Activated CD4-positive, alpha-beta T cell treated with anti-CD3 and anti-CD28 coated beads, Interleukin-2, amount 50 U/mL, for 16 hours (primary cell): Measurements from ENCODE around the gene GNRH2.
"Not testable (repeated sequence)": the region's sequence is repeated elsewhere in the genome, so short reads cannot be mapped to it uniquely, and the experiment has no call there.

ENCODE experiments used
- DNase-seq: peaks from one replicate; pipeline ENCODE4 v3.0.0-alpha.2; 2020

Gene GNRH2

DNA sequence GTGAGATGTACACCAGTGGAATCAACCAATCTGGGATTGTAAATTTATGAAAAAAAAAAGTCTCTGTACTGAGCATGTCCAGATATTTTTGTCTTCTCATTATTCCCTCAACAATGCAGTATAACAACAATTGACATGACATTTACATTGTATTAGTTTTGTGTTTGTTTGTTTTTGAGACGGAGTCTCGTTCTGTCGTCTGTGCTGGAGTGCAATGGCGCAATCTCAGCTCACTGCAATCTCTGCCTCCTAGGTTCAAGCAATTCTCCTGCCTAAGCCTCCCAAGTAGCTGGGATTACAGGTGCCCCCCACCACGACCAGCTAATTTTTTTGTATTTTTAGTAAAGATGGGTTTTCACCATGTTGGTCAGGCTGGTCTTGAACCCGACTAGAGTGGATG lies 31.9 kb downstream of the GNRH2 start:
- DNase-seq = not testable (repeated sequence)

DNA sequence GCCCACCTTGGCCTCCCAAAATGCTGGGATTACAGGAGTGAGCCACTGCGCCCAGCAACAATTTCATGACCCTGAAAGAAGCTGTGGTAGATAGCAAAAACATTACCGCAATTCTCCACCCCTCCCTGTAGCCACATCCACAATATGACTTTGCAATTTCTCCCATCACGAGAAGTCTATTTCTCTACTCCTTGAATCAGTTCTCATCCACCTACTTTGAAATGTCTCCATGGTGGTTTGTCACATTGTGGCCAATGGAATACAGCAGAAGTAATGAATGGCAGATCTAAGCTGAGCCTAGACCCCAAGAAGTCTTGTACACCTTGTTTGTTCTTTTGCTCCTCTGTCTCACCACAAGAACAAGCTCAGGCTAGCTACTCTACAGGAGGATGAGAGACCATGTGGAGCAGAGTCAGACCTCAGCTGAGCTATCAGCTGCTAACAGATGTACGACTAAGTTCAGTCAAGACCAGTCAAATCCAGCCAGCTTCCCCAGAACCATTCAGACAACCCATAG lies 34.3 kb downstream of the GNRH2 start:
- DNase-seq = peak; percentile 25

DNA sequence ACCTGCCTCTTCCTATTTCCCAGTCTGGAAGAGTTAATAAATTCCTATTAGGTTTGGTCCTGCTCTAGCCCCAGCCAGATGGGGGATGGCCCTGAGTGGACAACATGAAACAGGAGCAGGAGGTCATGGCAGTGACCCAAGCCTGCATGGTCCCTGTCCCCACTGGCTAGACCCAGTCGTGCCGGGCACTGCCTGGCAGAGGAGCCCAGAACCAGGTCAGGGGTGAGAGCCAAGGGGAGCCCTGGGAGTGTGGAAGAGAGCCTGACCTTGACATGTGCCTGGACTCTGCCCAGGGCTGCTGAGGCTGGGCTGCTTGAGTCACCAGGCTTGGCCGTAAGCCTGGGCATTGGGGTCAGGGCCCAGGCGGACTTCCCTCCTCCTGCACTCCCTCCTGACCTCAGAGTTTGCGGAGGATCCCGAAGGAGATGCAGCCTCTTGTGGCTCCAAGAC lies 37.5 kb downstream of the GNRH2 start:
- no peak for DNase-seq

DNA sequence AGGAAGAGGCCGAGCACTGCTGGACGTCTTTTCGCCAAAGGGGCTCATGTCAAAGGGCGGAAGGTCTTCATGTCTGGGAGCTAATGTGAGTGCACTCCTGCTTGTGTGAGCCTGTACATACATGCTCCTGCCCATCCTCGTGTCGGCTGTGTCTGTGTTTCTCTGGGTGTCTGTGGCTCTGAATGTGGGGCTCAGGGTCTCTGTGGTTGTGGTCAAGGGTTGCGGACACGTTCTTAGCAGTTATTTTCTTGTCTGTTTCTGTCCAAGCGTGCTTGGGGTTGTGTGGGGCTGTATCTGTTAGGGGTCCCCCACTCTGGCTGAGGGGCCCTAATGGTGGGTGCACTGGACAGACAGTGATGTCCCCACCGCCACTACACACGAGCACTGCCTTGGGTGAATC lies 38.2 kb downstream of the GNRH2 start:
- DNase-seq = no peak

DNA sequence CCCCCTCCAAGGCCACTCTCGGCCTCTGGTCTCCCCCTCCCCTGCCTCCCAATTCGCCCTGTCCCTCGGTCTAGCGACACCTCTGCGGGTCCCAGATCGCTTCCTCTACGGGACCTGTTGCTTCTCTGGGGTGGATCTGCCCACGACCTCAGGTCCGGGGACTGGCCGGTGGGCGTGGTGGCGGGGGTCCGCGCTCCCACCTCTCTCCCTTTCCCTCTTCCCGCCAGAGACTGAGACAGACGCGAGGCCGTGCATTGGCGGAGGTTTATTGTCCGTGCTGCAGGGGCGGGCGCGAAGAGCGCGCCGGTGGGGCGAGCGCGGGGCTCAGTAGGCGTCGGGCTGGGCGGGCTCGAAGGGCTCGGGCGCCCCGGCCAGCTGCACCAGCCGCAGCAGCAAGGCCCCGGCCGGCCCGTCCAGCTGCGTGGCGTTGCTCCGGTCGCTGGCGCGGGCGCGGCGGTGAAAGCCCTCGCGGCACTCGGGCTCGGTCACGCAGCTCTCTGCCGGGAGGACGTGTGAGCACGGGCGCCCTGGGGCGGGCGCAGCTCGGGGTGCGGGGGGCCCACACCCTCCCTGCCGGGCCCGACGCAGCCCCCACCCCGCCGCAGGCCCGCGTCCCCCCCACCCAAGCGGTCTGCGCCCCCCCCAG lies 39.0 kb downstream of the GNRH2 start:
- no peak for DNase-seq

DNA sequence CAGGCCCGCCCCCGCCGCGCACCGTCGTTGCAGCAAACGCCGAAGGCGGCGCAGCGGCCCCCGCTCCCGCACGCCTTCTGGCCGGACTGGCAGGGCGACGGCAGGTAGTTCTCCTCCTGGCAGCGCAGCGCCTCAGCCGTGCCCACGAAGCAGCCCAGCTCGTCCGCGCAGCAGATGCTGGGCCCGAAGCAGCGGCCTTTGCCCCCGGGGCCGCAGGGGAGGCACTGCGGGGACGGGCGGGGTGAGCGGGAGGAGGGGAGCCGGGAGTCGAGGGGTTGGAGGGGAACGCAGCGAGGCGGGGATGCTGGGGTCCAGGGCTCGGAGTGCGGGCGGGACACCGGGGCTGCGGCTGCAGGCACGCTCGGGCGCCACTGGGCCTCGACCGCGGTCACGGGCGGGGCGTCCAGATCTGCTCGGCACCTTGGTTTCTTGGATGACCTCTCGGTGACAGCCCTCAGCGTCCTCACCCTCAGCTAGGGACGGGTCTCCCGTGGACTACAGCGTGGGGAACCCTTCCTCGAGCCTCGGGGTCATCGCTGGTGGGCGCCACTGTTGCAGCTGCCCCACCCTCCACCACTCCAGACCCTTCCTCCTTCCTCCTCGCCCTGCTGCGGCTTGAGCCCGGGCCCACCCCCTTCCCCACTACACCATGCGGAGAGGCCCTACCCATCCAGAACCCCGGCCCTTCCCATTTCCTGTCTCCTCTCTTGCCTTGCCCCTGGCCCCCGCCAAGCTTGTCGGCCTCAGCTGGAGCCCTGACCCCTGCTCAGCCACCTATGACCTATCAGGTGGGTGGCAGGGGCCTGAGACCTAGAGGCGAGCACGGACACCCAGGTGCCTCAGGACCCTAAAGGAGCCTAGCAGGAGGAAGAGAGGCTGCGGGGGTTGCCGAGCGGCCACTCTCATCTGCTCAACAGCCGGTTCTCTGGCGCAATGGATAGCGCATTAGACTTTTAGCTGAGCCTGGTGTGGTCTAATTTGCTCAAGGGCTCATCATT lies 39.8 kb downstream of the GNRH2 start:
- no peak for DNase-seq

DNA sequence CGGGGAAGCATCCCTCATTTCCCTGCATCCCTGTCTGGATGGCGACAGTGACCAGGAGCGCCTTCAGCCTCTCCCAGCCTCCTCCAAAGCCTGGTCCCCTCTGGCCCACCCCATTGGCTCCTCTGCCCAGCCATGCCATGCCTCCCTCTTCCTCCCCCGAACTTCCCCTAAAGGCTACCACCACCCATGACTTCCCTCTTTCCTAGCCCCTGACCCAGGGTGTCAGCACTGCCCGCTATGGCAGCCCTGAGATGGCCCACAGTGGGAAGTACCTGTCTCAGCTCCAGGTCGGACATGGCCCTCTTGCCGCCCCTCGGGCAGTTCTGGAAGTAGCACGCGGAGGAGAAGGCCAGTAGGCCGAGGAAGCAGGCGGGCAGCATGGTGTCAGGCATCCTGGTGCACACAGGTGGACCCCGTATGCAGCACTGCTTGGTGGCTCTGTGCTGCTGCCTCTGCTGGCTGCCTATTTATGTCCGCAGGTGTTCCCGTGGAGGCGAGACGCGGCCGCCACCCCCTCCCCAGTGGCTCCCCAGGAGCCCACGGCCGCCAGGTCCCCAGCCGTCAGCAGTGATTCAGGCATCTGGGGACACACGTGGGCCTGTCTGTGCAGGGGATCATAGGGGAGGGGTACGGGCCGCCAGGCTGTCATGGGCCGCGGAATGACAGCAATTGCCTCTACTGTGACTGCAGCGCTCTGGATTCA lies 41.0 kb downstream of the GNRH2 start, which contains the start of gene AVP:
TSS of gene AVP (minus strand) at position 442 of the 703 bp plus-strand sequence. CDS start at position 392, 50 bp downstream.
- no peak for DNase-seq

DNA sequence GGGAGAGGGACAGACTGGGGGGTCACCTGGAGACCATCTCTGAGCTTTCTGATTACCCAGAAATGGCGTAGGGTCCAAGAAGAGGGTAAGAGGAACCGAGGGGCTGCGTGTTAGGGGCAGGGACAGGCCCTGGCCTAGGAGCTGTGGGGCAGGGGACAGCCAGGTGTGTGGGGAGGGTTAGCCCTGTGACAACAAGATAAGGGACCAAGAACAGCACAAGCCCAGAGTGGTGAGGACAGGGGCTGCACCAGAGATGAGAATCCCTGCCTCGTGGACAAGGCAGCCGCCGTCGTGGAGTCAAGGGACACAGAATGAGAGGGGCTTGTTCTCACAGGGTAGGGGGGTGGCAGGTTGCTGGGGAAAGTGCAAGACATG lies 41.6 kb downstream of the GNRH2 start:
- DNase-seq = no peak

DNA sequence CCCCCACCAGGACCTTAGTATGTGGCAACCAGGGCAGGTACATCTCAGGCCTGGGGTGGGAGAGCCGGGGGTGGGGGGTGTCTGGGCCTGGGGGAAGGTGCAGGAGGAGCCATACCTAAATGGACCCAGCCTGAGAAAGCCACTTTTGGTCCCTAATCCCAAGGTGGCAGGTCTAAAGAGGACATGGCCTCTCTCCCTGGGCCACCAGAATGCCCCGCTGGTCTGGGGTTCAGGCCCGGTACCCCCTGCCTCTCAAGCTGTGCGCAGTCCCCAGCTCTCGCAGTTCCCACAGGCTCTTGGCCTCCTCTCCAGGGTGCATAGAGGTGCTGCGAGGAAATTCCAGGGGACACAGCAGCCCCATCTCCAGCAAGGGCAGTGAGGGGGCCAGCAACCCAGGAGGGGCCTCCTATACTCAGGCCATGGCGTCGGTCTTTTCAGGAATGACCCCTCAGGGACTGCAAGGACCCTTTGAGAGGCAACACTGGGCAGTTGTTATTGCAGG lies 42.2 kb downstream of the GNRH2 start:
- no peak for DNase-seq

DNA sequence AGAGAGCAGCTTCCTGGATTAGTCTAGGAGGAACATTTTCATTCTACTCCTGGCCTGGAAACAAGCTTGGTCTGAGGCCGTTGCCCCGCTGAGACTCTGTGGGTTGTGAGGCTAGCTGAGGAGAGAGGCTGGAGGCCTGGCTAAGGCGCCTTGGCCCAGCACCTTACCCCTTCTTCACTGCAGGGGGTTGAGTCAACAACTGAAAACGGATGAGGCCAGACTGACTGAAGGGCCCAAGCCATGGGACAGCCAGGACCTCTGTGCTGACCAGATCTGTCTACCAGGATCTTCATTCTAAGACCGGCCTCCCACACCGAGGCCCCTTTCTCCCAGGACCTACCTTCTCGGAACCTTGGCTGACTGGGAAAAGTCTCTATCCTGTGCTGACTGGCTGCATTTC lies 44.6 kb downstream of the GNRH2 start:
- DNase-seq = no peak

DNA sequence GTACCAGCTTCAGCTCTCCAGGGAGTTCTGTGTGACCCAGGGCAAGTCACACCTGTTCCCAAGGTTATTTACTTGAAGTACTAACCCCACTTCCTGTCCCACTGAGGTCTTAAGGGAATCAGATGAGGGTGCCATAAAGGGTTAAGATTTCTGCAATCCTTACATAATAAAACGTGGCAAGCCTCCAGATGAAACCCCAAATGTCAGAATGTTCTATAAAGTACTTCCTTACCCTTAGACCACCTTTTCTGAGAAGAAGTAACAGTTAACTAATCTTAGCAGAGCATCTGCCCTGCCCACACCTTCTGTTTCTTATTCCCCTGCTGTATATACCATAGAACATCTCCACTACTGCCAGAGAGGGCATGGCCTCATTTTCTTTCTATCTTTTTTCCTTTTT lies 47.1 kb downstream of the GNRH2 start:
- no peak for DNase-seq

DNA sequence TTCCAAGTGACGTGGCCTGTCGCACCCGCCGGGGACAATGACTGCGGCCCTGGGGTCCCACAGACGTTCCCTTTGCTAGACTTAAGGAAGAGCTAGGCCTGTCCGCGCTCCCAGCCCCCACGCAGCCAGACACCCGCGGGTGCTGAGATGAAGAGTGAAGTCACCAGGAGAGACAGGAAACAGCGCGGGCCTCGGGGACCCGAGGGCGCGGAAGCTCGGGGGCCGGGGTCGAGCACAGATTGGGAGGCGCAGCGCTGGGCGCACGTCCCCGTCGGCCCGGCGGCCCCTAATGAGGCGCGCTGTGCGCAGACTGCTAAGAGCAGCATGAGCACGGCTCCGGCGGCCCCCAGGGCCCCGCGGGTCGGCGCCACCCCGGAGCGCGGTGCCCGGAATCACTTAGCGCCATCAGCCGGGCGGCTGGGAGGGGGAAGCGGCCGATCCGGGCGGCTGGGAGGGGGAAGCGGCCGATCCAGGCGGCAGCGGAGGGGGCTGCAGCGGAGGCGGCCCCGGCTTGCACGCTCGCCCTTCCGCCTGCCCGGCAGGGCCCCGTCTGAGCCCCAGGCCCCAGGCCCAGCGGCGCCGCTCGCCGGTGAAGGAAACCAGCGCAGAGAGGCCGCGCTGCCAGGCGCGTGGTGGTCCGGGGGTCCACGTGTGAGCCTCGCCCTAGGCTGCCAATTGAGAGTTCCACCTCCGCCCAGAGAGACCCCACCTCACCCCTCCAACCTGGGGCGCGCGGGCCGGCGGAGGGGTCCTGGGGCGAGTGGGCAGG lies 49.4 kb downstream of the GNRH2 start:
- DNase-seq = no peak

DNA sequence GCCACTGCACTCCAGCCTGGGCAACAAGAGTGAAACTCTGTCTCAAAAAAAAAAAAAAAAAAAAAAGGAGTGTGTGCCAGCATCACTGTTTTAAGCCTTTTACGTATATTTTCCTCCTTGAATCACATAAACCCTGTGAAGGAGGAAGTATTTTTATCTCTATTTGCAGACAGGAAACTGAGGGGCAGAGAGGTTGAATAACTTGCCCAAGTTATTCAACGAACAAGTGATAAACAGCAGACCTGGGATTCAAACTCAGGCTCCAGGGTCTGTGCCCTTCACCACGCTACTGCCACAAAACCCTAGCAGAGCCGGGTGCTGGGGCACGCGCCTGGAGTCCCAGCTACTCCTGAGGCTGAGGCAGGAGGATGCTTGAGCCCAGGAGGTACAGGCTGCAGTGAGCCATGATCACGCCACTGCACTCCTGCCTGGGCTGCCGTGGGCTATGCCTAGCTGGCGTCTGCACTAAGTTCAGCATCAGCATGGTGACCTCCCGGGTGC lies 50.5 kb downstream of the GNRH2 start:
- DNase-seq = no peak

DNA sequence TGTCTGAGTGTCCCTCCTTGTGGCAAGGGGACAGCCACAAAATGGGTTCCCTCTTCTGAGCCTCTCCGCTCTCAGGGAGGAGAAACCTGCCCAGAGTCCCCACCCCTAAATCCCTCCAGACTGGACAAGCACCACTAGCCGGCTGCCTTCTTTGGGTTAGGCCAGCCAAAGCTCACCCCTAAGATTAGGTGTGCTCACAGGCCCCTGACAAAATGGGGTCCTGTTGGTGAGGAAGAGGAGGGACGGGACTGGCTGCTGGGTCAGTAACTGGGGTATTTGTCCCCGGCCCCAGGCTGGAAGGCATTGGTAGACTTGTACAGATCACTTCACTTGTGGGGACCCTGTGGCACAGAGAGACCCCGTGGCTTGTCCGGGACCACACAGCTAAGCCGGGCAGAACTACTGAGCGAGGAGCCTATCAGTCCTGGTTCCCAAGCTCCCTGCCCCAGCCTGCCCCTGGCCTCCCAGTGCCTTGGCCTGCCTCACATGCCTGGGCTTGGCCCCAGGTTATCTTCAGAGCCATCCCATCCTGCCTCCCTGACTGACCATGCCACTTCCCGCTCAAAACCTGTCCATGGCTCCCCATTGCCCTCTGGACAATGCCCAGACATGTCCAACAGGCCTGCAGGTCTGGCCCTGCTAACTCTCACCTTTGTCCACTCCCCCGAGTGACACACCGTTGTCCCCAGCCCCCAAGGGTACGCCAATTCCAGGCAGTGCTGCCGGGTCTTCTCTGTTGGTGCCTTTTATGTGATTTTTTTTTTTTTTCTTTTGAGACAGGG lies 51.6 kb downstream of the GNRH2 start:
- DNase-seq = no peak
